ENCODE measurements around the gene MYO7B. TPM values are rescaled to one million over a fixed set of nuclear protein-coding genes. Genes with fewer than 3 reads are reported as not detected.

Gene MYO7B
- total RNA-seq (2022; extraction: Qiagen RNA extraction; ENCODE audit: low read depth), result 0.14 to 0.43 TPM (median 0.25 TPM) in 4 of 5 replicates, not detected in the other

GRCh38 chr2:127535422-127535901 lies at the start of gene MYO7B:
TSS of gene MYO7B (plus strand) at chr2:127535683. CDS start at chr2:127559723, 24,040 bp downstream.

GRCh38 chr2:127526132-127527000 lies 9.1 kb upstream of the MYO7B start, which contains the start of gene IWS1:
TSS of gene IWS1 (minus strand) at chr2:127526489. CDS start at chr2:127526208, 281 bp downstream.

GRCh38 chr2:127645395-127646291 lies 110.2 kb downstream of the MYO7B start, which contains the start of gene GPR17:
TSS of gene GPR17 (plus strand) at chr2:127646153. CDS start at chr2:127650736, 4,583 bp downstream.

GRCh38 chr2:127675331-127676261 lies 140.1 kb downstream of the MYO7B start, which contains the start of gene LIMS2:
TSS of gene LIMS2 (minus strand) at chr2:127675530. CDS start at chr2:127675024, 506 bp downstream.

Other genes starting within 250 kb of the MYO7B start
- gene ERCC3, start 241.5 kb upstream of the MYO7B start, total RNA-seq (2022; extraction: Qiagen RNA extraction; ENCODE audit: low read depth), result 42.4 to 48.1 TPM (median 45.7 TPM) in 5 replicates
- 13.8 to 27.0 TPM (median 18.1 TPM) in 5 replicates for gene MAP3K2, start 147.7 kb upstream of the MYO7B start, total RNA-seq (2022; extraction: Qiagen RNA extraction; ENCODE audit: low read depth)
- gene PROC, start 117.3 kb upstream of the MYO7B start, total RNA-seq (2022; extraction: Qiagen RNA extraction; ENCODE audit: low read depth), result 2.9 to 6.0 TPM (median 4.3 TPM) in 5 replicates
- gene IWS1, start 9.2 kb upstream of the MYO7B start, total RNA-seq (2022; extraction: Qiagen RNA extraction; ENCODE audit: low read depth), result 39.2 to 46.9 TPM (median 40.7 TPM) in 5 replicates
- gene GPR17, start 110.5 kb downstream of the MYO7B start, total RNA-seq (2022; extraction: Qiagen RNA extraction; ENCODE audit: low read depth), result 0.19 TPM in 1 of 5 replicates, not detected in the others
- gene LIMS2, start 139.8 kb downstream of the MYO7B start, total RNA-seq (2022; extraction: Qiagen RNA extraction; ENCODE audit: low read depth), result 4.1 to 9.8 TPM (median 6.3 TPM) in 5 replicates
- gene SFT2D3, start 165.8 kb downstream of the MYO7B start, total RNA-seq (2022; extraction: Qiagen RNA extraction; ENCODE audit: low read depth), result 3.8 to 6.9 TPM (median 6.0 TPM) in 5 replicates